Muscle of arm (tissue), 12 donors: ENCODE data around the gene OVAAL. TPM values are rescaled to one million over a fixed set of nuclear protein-coding genes. Genes with fewer than 3 reads are reported as not detected.

ENCODE experiments used
- DNase-seq: peaks from one replicate; pipeline ENCODE4 v3.0.0-alpha.2; 2013
- polyA plus RNA-seq, 12 donors: library from polyadenylated mRNA; unstranded; fragments of 120-200 nt; gene quantifications; one replicate each; pipeline ENCODE4 v1.2.1, GENCODE V29; 2013; ENCODE audit not compliant: insufficient read length in 12 of 12

OVAAL gene
- polyA plus RNA-seq, 12 donors, result 0.16 TPM; not detected in 11

- no peak for DNase-seq
Observed at GRCh38 chr1:180606155-180606554, 47.4 kb downstream of the OVAAL start.

GRCh38 chr1:180609643-180610555, 51.1 kb downstream of the OVAAL start:
- no peak for DNase-seq

- DNase-seq, result no peak
Observed at GRCh38 chr1:180610556-180611015, 51.8 kb downstream of the OVAAL start.

GRCh38 chr1:180611016-180611930, 52.5 kb downstream of the OVAAL start:
- DNase-seq, result no peak

- DNase-seq, result no peak
Observed at GRCh38 chr1:180612632-180613031, 53.9 kb downstream of the OVAAL start.

GRCh38 chr1:180614730-180615129, 56.0 kb downstream of the OVAAL start:
- no peak for DNase-seq

- DNase-seq, result no peak
Observed at GRCh38 chr1:180615493-180616290, 56.9 kb downstream of the OVAAL start.

Other genes starting within 250 kb of the OVAAL start
- gene ACBD6, start 56.4 kb upstream of the OVAAL start, polyA plus RNA-seq, result 10 to 100 TPM in 11 of 12 donors, not detected in 1; 39.9 to 60.9 (median 48.7) TPM
- gene XPR1, start 73.1 kb downstream of the OVAAL start, polyA plus RNA-seq, result 10 to 100 TPM in 8 of 12 donors, 1 to 10 TPM in 3, not detected in 1; 8.7 to 18.1 (median 10.8) TPM